ENCODE data around the gene PLCB4. TPM values are rescaled to one million over a fixed set of nuclear protein-coding genes. Genes with fewer than 3 reads are reported as not detected.

Gene PLCB4
- total RNA-seq, 1 donor, result 3.5 TPM

GRCh38 chr20:9306521-9306920, 237.6 kb downstream of the PLCB4 start:
- no peak overlapping the region for H3K4me3 ChIP-seq (ENCODE audit: low read depth, low read length)
- DNase-seq (ENCODE audit: low read depth), result peak; percentile 83
- no peak for TF ChIP-seq CTCF (IDR thresholded peaks at IDR 0.05; ENCODE audit: insufficient read depth, low read depth, low read length)

- DNase-seq (ENCODE audit: low read depth), result no peak
These were observed 239.2 kb downstream of the PLCB4 start for GRCh38 chr20:9308056-9308455.

GRCh38 chr20:9311132-9311531, 242.2 kb downstream of the PLCB4 start:
- DNase-seq (ENCODE audit: low read depth), result no peak
- H3K4me3 ChIP-seq (ENCODE audit: low read depth, low read length), result no peak overlapping the region
- TF ChIP-seq CTCF (IDR thresholded peaks at IDR 0.05; ENCODE audit: insufficient read depth, low read depth, low read length), result no peak

More at GRCh38 chr20:9308056-9308455, 239.2 kb downstream of the PLCB4 start:
- TF ChIP-seq CTCF (IDR thresholded peaks at IDR 0.05; ENCODE audit: insufficient read depth, low read depth, low read length), result no peak
- H3K4me3 ChIP-seq (ENCODE audit: low read depth, low read length), result no peak overlapping the region

GRCh38 chr20:9319687-9320384, 250.9 kb downstream of the PLCB4 start:
- no peak overlapping the region for H3K4me3 ChIP-seq (ENCODE audit: low read depth, low read length)
- no peak for DNase-seq (ENCODE audit: low read depth)
- TF ChIP-seq CTCF (IDR thresholded peaks at IDR 0.05; ENCODE audit: insufficient read depth, low read depth, low read length), result no peak

GRCh38 chr20:9321007-9321406, 252.1 kb downstream of the PLCB4 start:
- TF ChIP-seq CTCF (IDR thresholded peaks at IDR 0.05; ENCODE audit: insufficient read depth, low read depth, low read length), result no peak
- DNase-seq (ENCODE audit: low read depth), result no peak
- no peak overlapping the region for H3K4me3 ChIP-seq (ENCODE audit: low read depth, low read length)

GRCh38 chr20:9322661-9323060, 253.8 kb downstream of the PLCB4 start:
- H3K4me3 ChIP-seq (ENCODE audit: low read depth, low read length), result no peak overlapping the region
- DNase-seq (ENCODE audit: low read depth), result no peak
- TF ChIP-seq CTCF (IDR thresholded peaks at IDR 0.05; ENCODE audit: insufficient read depth, low read depth, low read length), result no peak

GRCh38 chr20:9323622-9324021, 254.7 kb downstream of the PLCB4 start:
- peak; percentile 55 for TF ChIP-seq CTCF (IDR thresholded peaks at IDR 0.05; ENCODE audit: insufficient read depth, low read depth, low read length)
- DNase-seq (ENCODE audit: low read depth), result no peak
- no peak overlapping the region for H3K4me3 ChIP-seq (ENCODE audit: low read depth, low read length)

Measured in fibroblast of villous mesenchyme (primary cell).